WTC11 (cell line): Measurements from ENCODE around the gene STX5. TPM values are rescaled to one million over a fixed set of nuclear protein-coding genes. Genes with fewer than 3 reads are reported as not detected.

Source experiments
- ATF1 ChIP-seq: sonication (generic); formaldehyde crosslinking; IDR thresholded peaks from 2 replicates; pipeline ENCODE4 v1.8.1; 2023; ENCODE audit warnings: mild to moderate bottlenecking, moderate library complexity, missing genetic modification reagents
- ELF4 ChIP-seq: sonication (generic); formaldehyde crosslinking; IDR thresholded peaks from 2 replicates; pipeline ENCODE4 v1.8.1; 2022; ENCODE audit warnings: low read depth, mild to moderate bottlenecking, moderate library complexity, missing genetic modification reagents
- FOXK1 ChIP-seq: sonication (generic); formaldehyde crosslinking; IDR thresholded peaks from 2 replicates; pipeline ENCODE4 v1.8.0; 2022; ENCODE audit warnings: mild to moderate bottlenecking, moderate library complexity, missing genetic modification reagents
- GRHL2 ChIP-seq: fragments of 250-450 bp; sonication (Bioruptor Pico); IDR thresholded peaks from 2 replicates; pipeline ENCODE4 v1.8.0; 2022; ENCODE audit warnings: mild to moderate bottlenecking, moderate library complexity; ENCODE audit not compliant: insufficient replicate concordance, severe bottlenecking
- IRF1 ChIP-seq: sonication (generic); formaldehyde crosslinking; IDR thresholded peaks from 2 replicates; pipeline ENCODE4 v1.8.0; 2023; ENCODE audit warnings: missing genetic modification reagents
- OVOL2 ChIP-seq: fragments of 250-450 bp; sonication (Bioruptor Pico); IDR thresholded peaks from 2 replicates; pipeline ENCODE4 v1.9.0; 2021; ENCODE audit warnings: mild to moderate bottlenecking, borderline replicate concordance
- PRRX2 ChIP-seq: fragments of 250-450 bp; sonication (Bioruptor Pico); IDR thresholded peaks from 2 replicates; pipeline ENCODE4 v1.8.0; 2021; ENCODE audit warnings: mild to moderate bottlenecking
- ZBTB21 ChIP-seq: sonication (generic); formaldehyde crosslinking; IDR thresholded peaks from 2 replicates; pipeline ENCODE4 v1.8.1; 2023; ENCODE audit warnings: mild to moderate bottlenecking, missing genetic modification reagents, borderline replicate concordance
- ZNF232 ChIP-seq: sonication (generic); formaldehyde crosslinking; IDR thresholded peaks from 2 replicates; pipeline ENCODE4 v1.8.0; 2022; ENCODE audit warnings: mild to moderate bottlenecking, missing genetic modification reagents
- ZNF281 ChIP-seq: sonication (generic); formaldehyde crosslinking; IDR thresholded peaks from 2 replicates; pipeline ENCODE4 v1.8.0; 2023; ENCODE audit warnings: mild to moderate bottlenecking, missing genetic modification reagents
- ZNF423 ChIP-seq: fragments of 250-450 bp; sonication (Bioruptor Pico); IDR thresholded peaks from 2 replicates; pipeline ENCODE4 v2.1.2; 2022; ENCODE audit warnings: mild to moderate bottlenecking, moderate library complexity
- ZNF425 ChIP-seq: fragments of 250-450 bp; sonication (Bioruptor Pico); conservative IDR thresholded peaks from 2 replicates; pipeline ENCODE4 v1.9.0; 2021; ENCODE audit warnings: mild to moderate bottlenecking
- total RNA-seq: library from RNA; stranded (reverse); gene quantifications from 3 replicates; pipeline ENCODE4 v1.2.3, GENCODE V29; 2021
- TF ChIP-seq, protein P1 (sequence below): sonication (generic); formaldehyde crosslinking; IDR thresholded peaks from 2 replicates; pipeline ENCODE4 v1.8.0; 2022; ENCODE audit warnings: mild to moderate bottlenecking, missing genetic modification reagents
- TF ChIP-seq, protein P2 (sequence below): sonication (generic); formaldehyde crosslinking; IDR thresholded peaks from 2 replicates; pipeline ENCODE4 v1.8.1; 2022; ENCODE audit warnings: low read depth, missing genetic modification reagents, borderline replicate concordance
- TF ChIP-seq, protein P3 (sequence below): sonication (generic); formaldehyde crosslinking; IDR thresholded peaks from 2 replicates; pipeline ENCODE4 v1.8.1; 2022; ENCODE audit warnings: missing genetic modification reagents, borderline replicate concordance
- TF ChIP-seq, protein P4 (sequence below): sonication (generic); formaldehyde crosslinking; IDR thresholded peaks from 2 replicates; pipeline ENCODE4 v1.8.1; 2023; ENCODE audit warnings: mild to moderate bottlenecking, missing genetic modification reagents, borderline replicate concordance
- TF ChIP-seq, protein P5 (sequence below): fragments of 250-450 bp; sonication (Bioruptor Pico); IDR thresholded peaks from 2 replicates; pipeline ENCODE4 v1.8.0; 2021; ENCODE audit warnings: mild to moderate bottlenecking
- TF ChIP-seq, protein P6 (sequence below): sonication (generic); formaldehyde crosslinking; IDR thresholded peaks from 2 replicates; pipeline ENCODE4 v1.8.1; 2022; ENCODE audit warnings: mild to moderate bottlenecking, missing genetic modification reagents, moderate library complexity, borderline replicate concordance

The STX5 gene
- total RNA-seq, 1 experiment from 2014 or later, result 30.2 TPM

GRCh38 chr11:62855571-62856332, 23.9 kb upstream of the STX5 start (continued):
- TF ChIP-seq, protein P1, sequence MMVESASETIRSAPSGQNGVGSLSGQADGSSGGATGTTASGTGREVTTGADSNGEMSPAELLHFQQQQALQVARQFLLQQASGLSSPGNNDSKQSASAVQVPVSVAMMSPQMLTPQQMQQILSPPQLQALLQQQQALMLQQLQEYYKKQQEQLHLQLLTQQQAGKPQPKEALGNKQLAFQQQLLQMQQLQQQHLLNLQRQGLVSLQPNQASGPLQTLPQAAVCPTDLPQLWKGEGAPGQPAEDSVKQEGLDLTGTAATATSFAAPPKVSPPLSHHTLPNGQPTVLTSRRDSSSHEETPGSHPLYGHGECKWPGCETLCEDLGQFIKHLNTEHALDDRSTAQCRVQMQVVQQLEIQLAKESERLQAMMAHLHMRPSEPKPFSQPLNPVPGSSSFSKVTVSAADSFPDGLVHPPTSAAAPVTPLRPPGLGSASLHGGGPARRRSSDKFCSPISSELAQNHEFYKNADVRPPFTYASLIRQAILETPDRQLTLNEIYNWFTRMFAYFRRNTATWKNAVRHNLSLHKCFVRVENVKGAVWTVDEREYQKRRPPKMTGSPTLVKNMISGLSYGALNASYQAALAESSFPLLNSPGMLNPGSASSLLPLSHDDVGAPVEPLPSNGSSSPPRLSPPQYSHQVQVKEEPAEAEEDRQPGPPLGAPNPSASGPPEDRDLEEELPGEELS (CRISPR knock-in tag), result peak; percentile 78
- TF ChIP-seq, protein P2, sequence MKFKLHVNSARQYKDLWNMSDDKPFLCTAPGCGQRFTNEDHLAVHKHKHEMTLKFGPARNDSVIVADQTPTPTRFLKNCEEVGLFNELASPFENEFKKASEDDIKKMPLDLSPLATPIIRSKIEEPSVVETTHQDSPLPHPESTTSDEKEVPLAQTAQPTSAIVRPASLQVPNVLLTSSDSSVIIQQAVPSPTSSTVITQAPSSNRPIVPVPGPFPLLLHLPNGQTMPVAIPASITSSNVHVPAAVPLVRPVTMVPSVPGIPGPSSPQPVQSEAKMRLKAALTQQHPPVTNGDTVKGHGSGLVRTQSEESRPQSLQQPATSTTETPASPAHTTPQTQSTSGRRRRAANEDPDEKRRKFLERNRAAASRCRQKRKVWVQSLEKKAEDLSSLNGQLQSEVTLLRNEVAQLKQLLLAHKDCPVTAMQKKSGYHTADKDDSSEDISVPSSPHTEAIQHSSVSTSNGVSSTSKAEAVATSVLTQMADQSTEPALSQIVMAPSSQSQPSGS (CRISPR knock-in tag), result no peak
- TF ChIP-seq, protein P3, sequence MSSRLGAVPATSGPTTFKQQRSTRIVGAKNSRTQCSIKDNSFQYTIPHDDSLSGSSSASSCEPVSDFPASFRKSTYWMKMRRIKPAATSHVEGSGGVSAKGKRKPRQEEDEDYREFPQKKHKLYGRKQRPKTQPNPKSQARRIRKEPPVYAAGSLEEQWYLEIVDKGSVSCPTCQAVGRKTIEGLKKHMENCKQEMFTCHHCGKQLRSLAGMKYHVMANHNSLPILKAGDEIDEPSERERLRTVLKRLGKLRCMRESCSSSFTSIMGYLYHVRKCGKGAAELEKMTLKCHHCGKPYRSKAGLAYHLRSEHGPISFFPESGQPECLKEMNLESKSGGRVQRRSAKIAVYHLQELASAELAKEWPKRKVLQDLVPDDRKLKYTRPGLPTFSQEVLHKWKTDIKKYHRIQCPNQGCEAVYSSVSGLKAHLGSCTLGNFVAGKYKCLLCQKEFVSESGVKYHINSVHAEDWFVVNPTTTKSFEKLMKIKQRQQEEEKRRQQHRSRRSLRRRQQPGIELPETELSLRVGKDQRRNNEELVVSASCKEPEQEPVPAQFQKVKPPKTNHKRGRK (CRISPR knock-in tag), result no peak
- TF ChIP-seq, protein P4, sequence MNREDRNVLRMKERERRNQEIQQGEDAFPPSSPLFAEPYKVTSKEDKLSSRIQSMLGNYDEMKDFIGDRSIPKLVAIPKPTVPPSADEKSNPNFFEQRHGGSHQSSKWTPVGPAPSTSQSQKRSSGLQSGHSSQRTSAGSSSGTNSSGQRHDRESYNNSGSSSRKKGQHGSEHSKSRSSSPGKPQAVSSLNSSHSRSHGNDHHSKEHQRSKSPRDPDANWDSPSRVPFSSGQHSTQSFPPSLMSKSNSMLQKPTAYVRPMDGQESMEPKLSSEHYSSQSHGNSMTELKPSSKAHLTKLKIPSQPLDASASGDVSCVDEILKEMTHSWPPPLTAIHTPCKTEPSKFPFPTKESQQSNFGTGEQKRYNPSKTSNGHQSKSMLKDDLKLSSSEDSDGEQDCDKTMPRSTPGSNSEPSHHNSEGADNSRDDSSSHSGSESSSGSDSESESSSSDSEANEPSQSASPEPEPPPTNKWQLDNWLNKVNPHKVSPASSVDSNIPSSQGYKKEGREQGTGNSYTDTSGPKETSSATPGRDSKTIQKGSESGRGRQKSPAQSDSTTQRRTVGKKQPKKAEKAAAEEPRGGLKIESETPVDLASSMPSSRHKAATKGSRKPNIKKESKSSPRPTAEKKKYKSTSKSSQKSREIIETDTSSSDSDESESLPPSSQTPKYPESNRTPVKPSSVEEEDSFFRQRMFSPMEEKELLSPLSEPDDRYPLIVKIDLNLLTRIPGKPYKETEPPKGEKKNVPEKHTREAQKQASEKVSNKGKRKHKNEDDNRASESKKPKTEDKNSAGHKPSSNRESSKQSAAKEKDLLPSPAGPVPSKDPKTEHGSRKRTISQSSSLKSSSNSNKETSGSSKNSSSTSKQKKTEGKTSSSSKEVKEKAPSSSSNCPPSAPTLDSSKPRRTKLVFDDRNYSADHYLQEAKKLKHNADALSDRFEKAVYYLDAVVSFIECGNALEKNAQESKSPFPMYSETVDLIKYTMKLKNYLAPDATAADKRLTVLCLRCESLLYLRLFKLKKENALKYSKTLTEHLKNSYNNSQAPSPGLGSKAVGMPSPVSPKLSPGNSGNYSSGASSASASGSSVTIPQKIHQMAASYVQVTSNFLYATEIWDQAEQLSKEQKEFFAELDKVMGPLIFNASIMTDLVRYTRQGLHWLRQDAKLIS (CRISPR knock-in tag), result no peak
- TF ChIP-seq ZNF281 (CRISPR knock-in tag), result peak; percentile 20; the same call in 1 of the 2 replicates
- TF ChIP-seq, protein P5, sequence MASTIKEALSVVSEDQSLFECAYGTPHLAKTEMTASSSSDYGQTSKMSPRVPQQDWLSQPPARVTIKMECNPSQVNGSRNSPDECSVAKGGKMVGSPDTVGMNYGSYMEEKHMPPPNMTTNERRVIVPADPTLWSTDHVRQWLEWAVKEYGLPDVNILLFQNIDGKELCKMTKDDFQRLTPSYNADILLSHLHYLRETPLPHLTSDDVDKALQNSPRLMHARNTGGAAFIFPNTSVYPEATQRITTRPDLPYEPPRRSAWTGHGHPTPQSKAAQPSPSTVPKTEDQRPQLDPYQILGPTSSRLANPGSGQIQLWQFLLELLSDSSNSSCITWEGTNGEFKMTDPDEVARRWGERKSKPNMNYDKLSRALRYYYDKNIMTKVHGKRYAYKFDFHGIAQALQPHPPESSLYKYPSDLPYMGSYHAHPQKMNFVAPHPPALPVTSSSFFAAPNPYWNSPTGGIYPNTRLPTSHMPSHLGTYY (CRISPR knock-in tag), result peak; percentile 84; the same call in 1 of the 2 replicates
- peak; percentile 58; the same call in 1 of the 2 replicates for TF ChIP-seq ZNF232
- TF ChIP-seq IRF1, result peak; percentile 84
- peak; percentile 58; the same call in 1 of the 2 replicates for TF ChIP-seq PRRX2
- 0 out of 2 replicates have a peak, but pooled peaks have one; percentile 28 for TF ChIP-seq ATF1
- TF ChIP-seq ELF4 (CRISPR knock-in tag), result no peak
- TF ChIP-seq, protein P6, sequence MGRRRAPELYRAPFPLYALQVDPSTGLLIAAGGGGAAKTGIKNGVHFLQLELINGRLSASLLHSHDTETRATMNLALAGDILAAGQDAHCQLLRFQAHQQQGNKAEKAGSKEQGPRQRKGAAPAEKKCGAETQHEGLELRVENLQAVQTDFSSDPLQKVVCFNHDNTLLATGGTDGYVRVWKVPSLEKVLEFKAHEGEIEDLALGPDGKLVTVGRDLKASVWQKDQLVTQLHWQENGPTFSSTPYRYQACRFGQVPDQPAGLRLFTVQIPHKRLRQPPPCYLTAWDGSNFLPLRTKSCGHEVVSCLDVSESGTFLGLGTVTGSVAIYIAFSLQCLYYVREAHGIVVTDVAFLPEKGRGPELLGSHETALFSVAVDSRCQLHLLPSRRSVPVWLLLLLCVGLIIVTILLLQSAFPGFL, result peak; percentile 76; the same call in 1 of the 2 replicates
- TF ChIP-seq FOXK1 (CRISPR knock-in tag), result peak; percentile 67; the same call in 1 of the 2 replicates
- TF ChIP-seq ZNF425 (CRISPR knock-in tag), result no peak; the same call in 1 of the 2 replicates
- TF ChIP-seq OVOL2 (CRISPR knock-in tag), result no peak
- no peak for TF ChIP-seq GRHL2 (CRISPR knock-in tag)
- TF ChIP-seq ZNF423 (CRISPR knock-in tag), result no peak
- TF ChIP-seq ZBTB21 (CRISPR knock-in tag), result no peak; the same call in 1 of the 2 replicates
